OCI-LY3 (cell line): ENCODE results near the gene COL26A1.

ENCODE experiments used
- H2AFZ ChIP-seq: fragments of 200-600, 300-600 bp; shearing (Covaris generic); 2 replicates; pipeline ENCODE4 v1.6.0; 2014; ENCODE audit warnings: antibody characterized with exemption, low read depth, low read length
- H3K27ac ChIP-seq: fragments of 200-600, 300-600 bp; sonication (generic); 2 replicates; pipeline ENCODE4 v1.5.1; 2014; ENCODE audit warnings: mild to moderate bottlenecking, low read length, moderate library complexity, mixed read lengths
- H3K27me3 ChIP-seq: fragments of 200-600, 300-600 bp; sonication (generic); 2 replicates; pipeline ENCODE4 v1.6.1; 2014; ENCODE audit warnings: low read depth, low read length, mixed read lengths
- H3K36me3 ChIP-seq: fragments of 200-600, 300-600 bp; sonication (generic); replicated peaks from 2 replicates; pipeline ENCODE3; 2014; ENCODE audit warnings: low read depth, low read length, mixed read lengths
- H3K4me1 ChIP-seq: fragments of 300-600, 200-600 bp; sonication (generic); 2 replicates; pipeline ENCODE4 v1.6.1; 2014; ENCODE audit warnings: low read length, mixed read lengths
- H3K4me2 ChIP-seq: fragments of 200-600, 300-600 bp; sonication (generic); 2 replicates; pipeline ENCODE4 v1.6.1; 2014; ENCODE audit warnings: low read length, mixed read lengths
- H3K4me3 ChIP-seq: fragments of 300-600, 200-600 bp; sonication (generic); 2 replicates; pipeline ENCODE4 v1.5.1; 2014; ENCODE audit warnings: antibody characterized with exemption, mild to moderate bottlenecking, low read length, moderate library complexity
- H3K79me2 ChIP-seq: fragments of 300-600, 200-600 bp; shearing (Covaris generic); 2 replicates; pipeline ENCODE4 v1.6.1; 2014; ENCODE audit warnings: mild to moderate bottlenecking, low read length, mixed read lengths
- H3K9ac ChIP-seq: fragments of 300-600, 200-600 bp; shearing (Covaris generic); 2 replicates; pipeline ENCODE4 v1.6.0; 2014; ENCODE audit warnings: mild to moderate bottlenecking, low read length, moderate library complexity
- H3K9me3 ChIP-seq: fragments of 200-600, 300-600 bp; shearing (Covaris generic); 2 replicates; pipeline ENCODE4 v1.6.1; 2014; ENCODE audit warnings: low read length, mixed read lengths; ENCODE audit not compliant: insufficient read depth
- H4K20me1 ChIP-seq: fragments of 200-600, 300-600 bp; sonication (generic); 2 replicates; pipeline ENCODE4 v1.6.1; 2016; ENCODE audit warnings: low read length, mixed read lengths; ENCODE audit not compliant: insufficient read depth
- EZH2phosphoT487 ChIP-seq: fragments of 200-600 bp; shearing (Covaris generic); IDR thresholded peaks from 2 replicates; pipeline ENCODE4 v1.6.1; 2018; ENCODE audit warnings: antibody characterized with exemption, mixed run types, low read depth
- TF ChIP-seq, protein P1 (sequence below): fragments of 200-600, 300-600 bp; sonication (generic); IDR thresholded peaks from 2 replicates; pipeline ENCODE4 v1.5.1; 2014; ENCODE audit warnings: antibody characterized with exemption, low read length, low read depth

COL26A1 gene

DNA sequence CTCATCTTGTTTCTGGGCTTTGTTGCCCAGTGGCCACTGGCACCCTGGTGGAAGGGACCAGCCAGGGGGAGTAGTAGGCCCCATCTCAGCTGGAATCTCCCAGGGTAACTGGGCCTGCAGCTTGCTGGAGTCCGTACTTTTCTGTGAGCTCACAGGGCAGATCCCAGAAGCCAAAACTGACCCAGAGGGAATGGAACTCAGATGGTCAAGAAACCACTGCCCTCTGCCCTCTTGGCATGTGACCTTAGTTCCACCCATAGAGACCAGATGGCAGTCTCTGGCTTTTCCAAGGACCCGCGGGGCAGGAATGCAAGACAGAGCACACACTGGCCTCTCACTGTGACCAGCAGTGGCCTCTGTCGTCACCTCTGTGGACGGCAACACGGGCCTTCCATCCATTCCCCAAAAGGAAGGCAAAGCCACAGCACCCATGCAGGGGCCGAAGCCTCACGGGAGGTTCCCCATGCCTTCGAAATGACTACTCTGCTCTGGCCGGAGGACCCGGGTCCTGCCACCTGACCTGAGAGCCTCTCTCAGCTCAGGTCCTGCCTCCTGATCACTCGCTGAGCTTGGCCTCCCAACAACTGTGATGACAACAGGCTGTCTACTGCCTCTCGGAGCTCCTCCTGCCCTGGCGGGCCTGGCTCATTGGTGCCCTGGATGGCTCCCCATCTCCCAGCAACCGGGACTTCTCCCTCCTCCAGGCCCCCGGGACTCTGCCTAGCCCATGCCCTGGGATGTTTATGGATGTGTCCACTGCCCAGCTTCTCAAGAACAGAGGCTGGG lies 236.5 kb downstream of the COL26A1 start:
- no peaks in the 10 kb centered on the region for H3K9me3 ChIP-seq
- H3K79me2 ChIP-seq: no peaks in the 10 kb centered on the region
- no peak overlapping the region for H3K9ac ChIP-seq
- no peaks in the 10 kb centered on the region for H3K36me3 ChIP-seq
- H3K4me1 ChIP-seq: no peaks in the 10 kb centered on the region
- no peaks in the 10 kb centered on the region for H4K20me1 ChIP-seq
- no peak overlapping the region for H3K4me3 ChIP-seq
- no peak overlapping the region for H2AFZ ChIP-seq
- H3K27me3 ChIP-seq: peaks cover 26% of the 10 kb centered on the region
- no peak for TF ChIP-seq EZH2phosphoT487
- TF ChIP-seq, protein P1, sequence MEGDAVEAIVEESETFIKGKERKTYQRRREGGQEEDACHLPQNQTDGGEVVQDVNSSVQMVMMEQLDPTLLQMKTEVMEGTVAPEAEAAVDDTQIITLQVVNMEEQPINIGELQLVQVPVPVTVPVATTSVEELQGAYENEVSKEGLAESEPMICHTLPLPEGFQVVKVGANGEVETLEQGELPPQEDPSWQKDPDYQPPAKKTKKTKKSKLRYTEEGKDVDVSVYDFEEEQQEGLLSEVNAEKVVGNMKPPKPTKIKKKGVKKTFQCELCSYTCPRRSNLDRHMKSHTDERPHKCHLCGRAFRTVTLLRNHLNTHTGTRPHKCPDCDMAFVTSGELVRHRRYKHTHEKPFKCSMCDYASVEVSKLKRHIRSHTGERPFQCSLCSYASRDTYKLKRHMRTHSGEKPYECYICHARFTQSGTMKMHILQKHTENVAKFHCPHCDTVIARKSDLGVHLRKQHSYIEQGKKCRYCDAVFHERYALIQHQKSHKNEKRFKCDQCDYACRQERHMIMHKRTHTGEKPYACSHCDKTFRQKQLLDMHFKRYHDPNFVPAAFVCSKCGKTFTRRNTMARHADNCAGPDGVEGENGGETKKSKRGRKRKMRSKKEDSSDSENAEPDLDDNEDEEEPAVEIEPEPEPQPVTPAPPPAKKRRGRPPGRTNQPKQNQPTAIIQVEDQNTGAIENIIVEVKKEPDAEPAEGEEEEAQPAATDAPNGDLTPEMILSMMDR: no peak
- no peak overlapping the region for H3K4me2 ChIP-seq
- no peak overlapping the region for H3K27ac ChIP-seq

DNA sequence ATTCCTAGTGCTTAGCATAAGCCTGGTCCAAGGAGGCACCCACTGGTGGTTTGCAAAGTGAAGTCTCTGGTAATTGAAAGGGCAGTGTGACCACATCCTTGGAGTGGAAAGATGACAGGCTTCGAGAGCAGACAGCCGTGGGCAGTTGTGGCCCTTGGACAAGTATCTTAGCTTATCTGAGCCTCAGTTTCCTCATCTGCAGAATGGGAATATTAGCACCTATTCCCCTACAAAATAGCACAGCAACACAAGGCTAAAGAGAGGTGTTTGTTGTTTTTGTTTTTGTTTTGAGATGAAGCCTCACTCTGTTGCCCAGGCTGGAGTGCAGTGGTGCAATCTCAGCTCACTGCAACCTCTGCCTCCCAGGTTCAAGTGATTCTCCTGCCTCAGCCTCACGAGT lies 237.1 kb downstream of the COL26A1 start:
- Histone ChIP-seq H4K20me1 (no peaks in the 10 kb centered on the region), H3K36me3 (no peaks in the 10 kb centered on the region), H2AFZ (no peak overlapping the region), H3K4me2 (no peak overlapping the region), H3K27me3 (peaks cover 24% of the 10 kb centered on the region), H3K9ac (no peak overlapping the region), H3K4me3 (no peak overlapping the region), H3K9me3 (no peaks in the 10 kb centered on the region), H3K4me1 (no peaks in the 10 kb centered on the region), H3K79me2 (no peaks in the 10 kb centered on the region), H3K27ac (no peak overlapping the region)
- TF ChIP-seq, protein P1: no peak
- TF ChIP-seq EZH2phosphoT487: no peak

DNA sequence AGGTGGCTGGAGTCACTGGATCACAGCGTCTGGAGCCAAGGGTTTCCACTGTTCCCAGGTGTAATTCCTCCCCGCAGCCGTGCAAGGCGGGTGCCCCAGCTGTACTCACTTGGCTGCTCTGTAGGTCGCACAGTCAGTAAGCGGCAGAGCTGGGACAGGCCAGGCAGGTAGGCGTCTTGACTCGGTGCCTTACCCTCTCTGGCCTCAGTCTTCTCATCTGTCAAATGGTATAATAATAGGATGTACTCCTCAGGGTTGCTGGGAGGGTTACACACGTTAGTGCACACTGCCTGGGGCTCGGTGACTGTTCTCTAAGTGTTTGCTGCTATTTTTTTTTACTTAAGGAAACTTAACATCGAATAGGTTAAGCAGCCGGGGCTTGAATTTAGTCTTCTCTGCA lies 239.4 kb downstream of the COL26A1 start:
- H3K9ac ChIP-seq: no peak overlapping the region
- H3K27me3 ChIP-seq: peaks cover 4% of the 10 kb centered on the region; the same call in 1 of the 2 replicates
- no peak for TF ChIP-seq EZH2phosphoT487
- TF ChIP-seq, protein P1: no peak
- no peak overlapping the region for H3K27ac ChIP-seq
- peak overlapping the region; percentile 44 for H3K4me2 ChIP-seq
- no peak overlapping the region for H3K4me3 ChIP-seq
- no peaks in the 10 kb centered on the region for H3K9me3 ChIP-seq
- no peak overlapping the region for H2AFZ ChIP-seq
- H3K4me1 ChIP-seq: no peaks in the 10 kb centered on the region
- H3K36me3 ChIP-seq: no peaks in the 10 kb centered on the region
- H4K20me1 ChIP-seq: no peaks in the 10 kb centered on the region
- no peaks in the 10 kb centered on the region for H3K79me2 ChIP-seq

DNA sequence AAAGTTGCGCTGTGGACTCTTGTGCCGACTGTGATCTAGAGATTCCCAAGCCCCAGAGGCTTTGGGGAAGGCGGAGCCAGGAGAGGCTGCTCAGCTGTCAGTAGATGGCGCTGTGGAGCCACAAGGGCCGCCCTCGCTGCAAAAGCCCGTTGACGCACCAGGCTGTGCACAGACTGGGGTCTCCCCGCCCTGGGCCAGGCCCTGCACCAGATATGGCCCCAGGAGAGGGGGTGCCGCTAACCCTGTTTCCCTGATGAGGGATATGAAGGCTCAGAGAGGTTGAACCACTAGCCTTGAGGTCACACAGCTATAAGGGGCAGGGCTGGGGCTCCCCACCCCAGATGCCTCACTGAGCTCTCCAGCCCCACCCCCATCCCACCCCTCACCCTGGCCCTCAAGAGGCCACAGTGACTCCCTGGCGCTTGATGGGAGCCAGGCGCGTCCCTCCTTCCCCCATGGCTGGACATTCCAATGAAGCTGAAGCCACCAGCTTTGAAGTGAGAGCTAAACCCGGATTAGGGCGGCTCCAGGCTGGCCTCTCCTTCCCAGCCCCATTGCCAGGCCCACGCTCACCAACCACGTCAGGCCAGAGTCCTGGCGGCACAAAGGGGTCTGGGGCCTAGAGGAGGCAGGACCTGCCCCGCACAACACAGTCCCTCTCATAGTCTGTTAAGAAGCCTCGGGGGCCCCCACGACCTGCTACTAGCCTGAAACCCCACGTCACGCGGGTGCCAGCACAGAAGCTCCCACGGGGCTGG lies 240.0 kb downstream of the COL26A1 start:
- Histone ChIP-seq H3K9me3 (no peaks in the 10 kb centered on the region), H3K36me3 (no peaks in the 10 kb centered on the region), H3K4me1 (no peaks in the 10 kb centered on the region), H3K4me3 (no peak overlapping the region), H3K27me3 (peaks cover 4% of the 10 kb centered on the region; the same call in 1 of the 2 replicates), H3K4me2 (peak overlapping the region; percentile 44), H3K27ac (no peak overlapping the region), H2AFZ (no peak overlapping the region), H4K20me1 (no peaks in the 10 kb centered on the region), H3K79me2 (no peaks in the 10 kb centered on the region), H3K9ac (no peak overlapping the region)
- TF ChIP-seq EZH2phosphoT487: no peak
- TF ChIP-seq, protein P1: peak; percentile 91
